K562 (cell line): Measurements from ENCODE around the gene NDOR1. TPM values are rescaled to one million over a fixed set of nuclear protein-coding genes. Genes with fewer than 3 reads are reported as not detected.

Source experiments
- BACH1 ChIP-seq: fragments of 200-800 bp; sonication (Bioruptor generic); IDR thresholded peaks from 2 replicates; pipeline ENCODE4 v1.6.1; 2016; ENCODE audit warnings: missing genetic modification characterization, missing compliant biosample characterization
- CBFA2T3 ChIP-seq: fragments of 450-650 bp; IDR thresholded peaks from 2 replicates; pipeline ENCODE4 v1.6.1; 2017
- ERF ChIP-seq: fragments of 450-650 bp; formaldehyde crosslinking; IDR thresholded peaks from 2 replicates; pipeline ENCODE4 v1.4.0; 2020; ENCODE audit warnings: mild to moderate bottlenecking, mixed read lengths
- EZH2 ChIP-seq: IDR thresholded peaks from 2 replicates; pipeline ENCODE4 v1.6.1; 2012; ENCODE audit warnings: low read depth, mild to moderate bottlenecking, inconsistent platforms, low read length, borderline replicate concordance
- FOXP1 ChIP-seq: sonication (generic); formaldehyde crosslinking; IDR thresholded peaks from 2 replicates; pipeline ENCODE4 v1.8.0; 2022; ENCODE audit warnings: mild to moderate bottlenecking, missing genetic modification reagents
- GTF2A2 ChIP-seq: IDR thresholded peaks from 2 replicates; pipeline ENCODE4 v1.6.1; 2016; ENCODE audit warnings: mild to moderate bottlenecking, missing genetic modification characterization, missing compliant biosample characterization
- HDAC8 ChIP-seq: fragments of 450-650 bp; IDR thresholded peaks from 2 replicates; pipeline ENCODE4 v1.6.1; 2016; ENCODE audit warnings: mild to moderate bottlenecking, missing genetic modification characterization, moderate library complexity, missing compliant biosample characterization
- KDM5B ChIP-seq: fragments of 200-600 bp; sonication (generic); IDR thresholded peaks from 2 replicates; pipeline ENCODE4 v1.6.1; 2012; ENCODE audit warnings: low read depth, mild to moderate bottlenecking, moderate library complexity, low read length, control low read depth, inconsistent platforms; ENCODE audit not compliant: insufficient replicate concordance
- KLF10 ChIP-seq: fragments of 250-450 bp; sonication (Bioruptor Pico); IDR thresholded peaks from 2 replicates; pipeline ENCODE4 v1.6.1; 2021; ENCODE audit warnings: matching md5 sums
- LCOR ChIP-seq: sonication (generic); formaldehyde crosslinking; IDR thresholded peaks from 2 replicates; pipeline ENCODE4 v1.8.0; 2022; ENCODE audit warnings: mild to moderate bottlenecking, missing genetic modification reagents
- NR2C2 ChIP-seq, 2 experiments: fragments of 200-800 bp in 1 of 2; sonication (Bioruptor generic) in 1 of 2; sonication (generic) in 1 of 2; formaldehyde crosslinking in 1 of 2; IDR thresholded peaks; 2 replicates each; pipeline versions ENCODE4 v1.6.1 to v1.8.0; 2016 to 2022; ENCODE audit warnings: mild to moderate bottlenecking in 1 of 2, missing compliant biosample characterization in 1 of 2, missing genetic modification characterization in 1 of 2, missing genetic modification reagents in 1 of 2
- SRSF3 ChIP-seq: fragments of 200-400 bp; formaldehyde crosslinking; IDR thresholded peaks from 2 replicates; pipeline ENCODE4 v1.6.1; 2016; ENCODE audit warnings: mild to moderate bottlenecking, low read length, moderate library complexity; ENCODE audit not compliant: insufficient read depth
- SUPT5H ChIP-seq: fragments of 450-650 bp; IDR thresholded peaks from 2 replicates; pipeline ENCODE4 v1.6.1; 2016
- TARDBP ChIP-seq: fragments of 450-650 bp; IDR thresholded peaks from 2 replicates; pipeline ENCODE4 v1.6.1; 2016
- ZNF12 ChIP-seq: sonication (generic); formaldehyde crosslinking; IDR thresholded peaks from 2 replicates; pipeline ENCODE4 v1.4.0; 2020; ENCODE audit warnings: mild to moderate bottlenecking, missing genetic modification reagents
- ZNF121 ChIP-seq: sonication (generic); formaldehyde crosslinking; conservative IDR thresholded peaks from 2 replicates; pipeline ENCODE4 v1.8.0; 2022; ENCODE audit warnings: missing genetic modification reagents
- ZNF444 ChIP-seq: fragments of 250-450 bp; sonication (Bioruptor Pico); IDR thresholded peaks from 2 replicates; pipeline ENCODE4 v1.4.0; 2020; ENCODE audit warnings: mild to moderate bottlenecking, moderate library complexity
- ZNF668 ChIP-seq: fragments of 250-450 bp; sonication (Bioruptor Pico); IDR thresholded peaks from 2 replicates; pipeline ENCODE4 v1.8.0; 2022; ENCODE audit warnings: mild to moderate bottlenecking, inconsistent platforms
- polyA plus RNA-seq, 8 experiments: library from polyadenylated mRNA; depleted of rRNA in 4 of 8; stranded (reverse) in 5 of 8; unstranded in 3 of 8; fragments of >200 nt; fragmentation: Nextera tagmentation in 2 of 8; fragmentation: Illumina TruSeq in 1 of 8; extraction: Ambion mirVana in 2 of 8; extraction: Trizol in 1 of 8; gene quantifications; 2 replicates each; pipeline versions ENCODE4 v1.2.1 to v1.2.3, GENCODE V29; 2011 to 2014; ENCODE audit warnings: inconsistent platforms in 1 of 8, missing spikeins in 1 of 8
- total RNA-seq, 7 experiments: library from RNA; depleted of rRNA in 6 of 7; stranded (reverse); fragments of >200 nt in 6 of 7; fragmentation: Illumina TruSeq in 2 of 7; extraction: Trizol in 2 of 7; gene quantifications; 2 replicates each; pipeline versions ENCODE4 v1.2.1 to v1.2.3, GENCODE V29; 2011 to 2021; ENCODE audit warnings: low replicate concordance in 1 of 7
- TF ChIP-seq, protein P1 (sequence below): fragments of 450-650 bp; IDR thresholded peaks from 2 replicates; pipeline ENCODE4 v1.6.1; 2016; ENCODE audit warnings: low read depth
- TF ChIP-seq, protein P2 (sequence below), 3 experiments: IDR thresholded peaks in 2 of 3; conservative IDR thresholded peaks in 1 of 3; 2 replicates each; pipeline ENCODE4 v1.5.1; 2011 to 2012; ENCODE audit warnings: low read length in 3 of 3, mild to moderate bottlenecking in 3 of 3, control low read depth in 2 of 3, improper control_type of control experiment in 1 of 3, inconsistent platforms in 1 of 3, low read depth in 1 of 3, mixed read lengths in 1 of 3, moderate library complexity in 1 of 3; ENCODE audit not compliant: insufficient read depth in 2 of 3

Gene NDOR1
- total and polyA plus RNA-seq, 9 of the 15 experiments (the other 6 are each of a cell fraction or from before 2014, with no cell fraction given): 0.06 to 36.9 (median 6.9) TPM

DNA sequence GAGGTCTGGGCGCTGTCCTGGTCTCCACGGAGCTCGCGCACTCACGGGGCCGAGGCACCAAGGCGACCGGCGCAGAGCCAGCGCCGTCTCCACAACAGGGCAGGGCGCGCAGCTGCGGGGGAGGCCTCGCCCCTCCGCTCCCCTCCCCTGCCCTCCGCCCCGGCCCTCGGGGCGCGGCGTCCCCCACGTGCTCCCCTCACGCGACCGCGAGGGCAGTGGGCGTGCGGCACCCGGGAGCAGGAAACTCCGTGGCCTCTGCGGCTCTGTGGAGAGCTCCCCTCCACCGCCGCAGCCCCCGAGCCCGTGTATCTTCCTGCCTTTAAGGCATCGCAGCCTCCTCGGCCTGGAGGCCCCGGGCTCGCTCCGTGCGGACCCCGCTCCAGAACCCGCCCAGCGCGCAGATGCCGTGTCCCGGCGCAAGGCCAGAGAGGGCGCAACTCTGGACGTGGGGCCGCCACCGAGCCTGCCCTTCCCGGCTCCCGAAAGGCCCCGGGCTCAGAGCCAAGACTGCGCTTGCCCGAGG, 34.9 kb downstream of the NDOR1 start (continued):
- TF ChIP-seq, protein P1, sequence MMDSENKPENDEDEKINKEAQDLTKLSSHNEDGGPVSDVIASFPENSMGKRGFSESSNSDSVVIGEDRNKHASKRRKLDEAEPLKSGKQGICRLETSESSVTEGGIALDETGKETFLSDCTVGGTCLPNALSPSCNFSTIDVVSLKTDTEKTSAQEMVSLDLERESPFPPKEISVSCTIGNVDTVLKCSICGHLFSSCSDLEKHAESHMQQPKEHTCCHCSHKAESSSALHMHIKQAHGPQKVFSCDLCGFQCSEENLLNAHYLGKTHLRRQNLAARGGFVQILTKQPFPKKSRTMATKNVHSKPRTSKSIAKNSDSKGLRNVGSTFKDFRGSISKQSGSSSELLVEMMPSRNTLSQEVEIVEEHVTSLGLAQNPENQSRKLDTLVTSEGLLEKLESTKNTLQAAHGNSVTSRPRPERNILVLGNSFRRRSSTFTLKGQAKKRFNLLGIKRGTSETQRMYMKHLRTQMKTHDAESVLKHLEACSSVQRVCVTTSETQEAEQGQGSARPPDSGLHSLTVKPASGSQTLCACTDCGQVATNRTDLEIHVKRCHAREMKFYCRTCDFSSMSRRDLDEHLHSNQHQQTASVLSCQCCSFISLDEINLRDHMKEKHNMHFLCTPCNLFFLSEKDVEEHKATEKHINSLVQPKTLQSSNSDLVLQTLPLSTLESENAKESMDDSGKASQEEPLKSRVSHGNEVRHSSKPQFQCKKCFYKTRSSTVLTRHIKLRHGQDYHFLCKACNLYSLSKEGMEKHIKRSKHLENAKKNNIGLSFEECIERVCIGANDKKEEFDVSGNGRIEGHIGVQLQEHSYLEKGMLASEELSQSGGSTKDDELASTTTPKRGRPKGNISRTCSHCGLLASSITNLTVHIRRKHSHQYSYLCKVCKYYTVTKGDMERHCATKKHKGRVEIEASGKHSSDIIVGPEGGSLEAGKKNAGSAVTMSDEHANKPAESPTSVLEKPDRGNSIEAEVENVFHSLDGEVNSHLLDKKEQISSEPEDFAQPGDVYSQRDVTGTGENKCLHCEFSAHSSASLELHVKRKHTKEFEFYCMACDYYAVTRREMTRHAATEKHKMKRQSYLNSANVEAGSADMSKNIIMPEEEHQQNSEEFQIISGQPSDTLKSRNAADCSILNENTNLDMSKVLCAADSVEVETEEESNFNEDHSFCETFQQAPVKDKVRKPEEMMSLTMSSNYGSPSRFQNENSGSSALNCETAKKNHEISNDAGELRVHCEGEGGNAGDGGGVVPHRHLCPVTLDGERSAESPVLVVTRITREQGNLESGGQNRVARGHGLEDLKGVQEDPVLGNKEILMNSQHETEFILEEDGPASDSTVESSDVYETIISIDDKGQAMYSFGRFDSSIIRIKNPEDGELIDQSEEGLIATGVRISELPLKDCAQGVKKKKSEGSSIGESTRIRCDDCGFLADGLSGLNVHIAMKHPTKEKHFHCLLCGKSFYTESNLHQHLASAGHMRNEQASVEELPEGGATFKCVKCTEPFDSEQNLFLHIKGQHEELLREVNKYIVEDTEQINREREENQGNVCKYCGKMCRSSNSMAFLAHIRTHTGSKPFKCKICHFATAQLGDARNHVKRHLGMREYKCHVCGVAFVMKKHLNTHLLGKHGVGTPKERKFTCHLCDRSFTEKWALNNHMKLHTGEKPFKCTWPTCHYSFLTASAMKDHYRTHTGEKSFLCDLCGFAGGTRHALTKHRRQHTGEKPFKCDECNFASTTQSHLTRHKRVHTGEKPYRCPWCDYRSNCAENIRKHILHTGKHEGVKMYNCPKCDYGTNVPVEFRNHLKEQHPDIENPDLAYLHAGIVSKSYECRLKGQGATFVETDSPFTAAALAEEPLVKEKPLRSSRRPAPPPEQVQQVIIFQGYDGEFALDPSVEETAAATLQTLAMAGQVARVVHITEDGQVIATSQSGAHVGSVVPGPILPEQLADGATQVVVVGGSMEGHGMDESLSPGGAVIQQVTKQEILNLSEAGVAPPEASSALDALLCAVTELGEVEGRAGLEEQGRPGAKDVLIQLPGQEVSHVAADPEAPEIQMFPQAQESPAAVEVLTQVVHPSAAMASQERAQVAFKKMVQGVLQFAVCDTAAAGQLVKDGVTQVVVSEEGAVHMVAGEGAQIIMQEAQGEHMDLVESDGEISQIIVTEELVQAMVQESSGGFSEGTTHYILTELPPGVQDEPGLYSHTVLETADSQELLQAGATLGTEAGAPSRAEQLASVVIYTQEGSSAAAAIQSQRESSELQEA: no peak
- TF ChIP-seq GTF2A2: no peak
- TF ChIP-seq BACH1: no peak
- 0 out of 2 replicates have a peak, but pooled peaks have one; percentile 47 for TF ChIP-seq ZNF12 (CRISPR knock-in tag)
- TF ChIP-seq ERF: peak; percentile 64; the same call in 1 of the 2 replicates
- TF ChIP-seq ZNF668 (CRISPR knock-in tag): no peak
- TF ChIP-seq ZNF444 (CRISPR knock-in tag): no peak
- TF ChIP-seq EZH2: no peak
- TF ChIP-seq, protein P2, sequence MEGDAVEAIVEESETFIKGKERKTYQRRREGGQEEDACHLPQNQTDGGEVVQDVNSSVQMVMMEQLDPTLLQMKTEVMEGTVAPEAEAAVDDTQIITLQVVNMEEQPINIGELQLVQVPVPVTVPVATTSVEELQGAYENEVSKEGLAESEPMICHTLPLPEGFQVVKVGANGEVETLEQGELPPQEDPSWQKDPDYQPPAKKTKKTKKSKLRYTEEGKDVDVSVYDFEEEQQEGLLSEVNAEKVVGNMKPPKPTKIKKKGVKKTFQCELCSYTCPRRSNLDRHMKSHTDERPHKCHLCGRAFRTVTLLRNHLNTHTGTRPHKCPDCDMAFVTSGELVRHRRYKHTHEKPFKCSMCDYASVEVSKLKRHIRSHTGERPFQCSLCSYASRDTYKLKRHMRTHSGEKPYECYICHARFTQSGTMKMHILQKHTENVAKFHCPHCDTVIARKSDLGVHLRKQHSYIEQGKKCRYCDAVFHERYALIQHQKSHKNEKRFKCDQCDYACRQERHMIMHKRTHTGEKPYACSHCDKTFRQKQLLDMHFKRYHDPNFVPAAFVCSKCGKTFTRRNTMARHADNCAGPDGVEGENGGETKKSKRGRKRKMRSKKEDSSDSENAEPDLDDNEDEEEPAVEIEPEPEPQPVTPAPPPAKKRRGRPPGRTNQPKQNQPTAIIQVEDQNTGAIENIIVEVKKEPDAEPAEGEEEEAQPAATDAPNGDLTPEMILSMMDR (IDR thresholded peaks at IDR 0.05 in 2 of 3, conservative IDR thresholded peaks at IDR 0.05 in 1 of 3; ENCODE audit: insufficient read depth in 2 of 3, low read depth in 1 of 3, low read length in 3 of 3): peak; percentile 31 to 46 (median 41); a peak in 4 of 6 replicates
- peak; percentile 16 for TF ChIP-seq SUPT5H
- peak; percentile 79; the same call in 1 of the 2 replicates for TF ChIP-seq FOXP1 (CRISPR knock-in tag)
- TF ChIP-seq HDAC8 (tag): peak; percentile 82
- TF ChIP-seq KDM5B: peak; percentile 82
- peak; percentile 36; the same call in 1 of the 2 replicates for TF ChIP-seq CBFA2T3
- 0 out of 2 replicates have a peak, but pooled peaks have one; percentile 69 for TF ChIP-seq LCOR
- TF ChIP-seq NR2C2 (CRISPR knock-in tag; IDR thresholded peaks at IDR 0.05): peak; percentile 64; the same call in 1 of the 2 replicates
- TF ChIP-seq NR2C2 (tag; IDR thresholded peaks at IDR 0.05): peak; percentile 80
- TF ChIP-seq TARDBP: peak; percentile 89
- TF ChIP-seq SRSF3: 0 out of 2 replicates have a peak, but pooled peaks have one; percentile 15
- TF ChIP-seq KLF10 (CRISPR knock-in tag): no peak
- TF ChIP-seq ZNF121 (CRISPR knock-in tag): 0 out of 2 replicates have a peak, but pooled peaks have one; percentile 29
